ENCODE measurements around the gene CHN2.

CHN2 gene

DNA sequence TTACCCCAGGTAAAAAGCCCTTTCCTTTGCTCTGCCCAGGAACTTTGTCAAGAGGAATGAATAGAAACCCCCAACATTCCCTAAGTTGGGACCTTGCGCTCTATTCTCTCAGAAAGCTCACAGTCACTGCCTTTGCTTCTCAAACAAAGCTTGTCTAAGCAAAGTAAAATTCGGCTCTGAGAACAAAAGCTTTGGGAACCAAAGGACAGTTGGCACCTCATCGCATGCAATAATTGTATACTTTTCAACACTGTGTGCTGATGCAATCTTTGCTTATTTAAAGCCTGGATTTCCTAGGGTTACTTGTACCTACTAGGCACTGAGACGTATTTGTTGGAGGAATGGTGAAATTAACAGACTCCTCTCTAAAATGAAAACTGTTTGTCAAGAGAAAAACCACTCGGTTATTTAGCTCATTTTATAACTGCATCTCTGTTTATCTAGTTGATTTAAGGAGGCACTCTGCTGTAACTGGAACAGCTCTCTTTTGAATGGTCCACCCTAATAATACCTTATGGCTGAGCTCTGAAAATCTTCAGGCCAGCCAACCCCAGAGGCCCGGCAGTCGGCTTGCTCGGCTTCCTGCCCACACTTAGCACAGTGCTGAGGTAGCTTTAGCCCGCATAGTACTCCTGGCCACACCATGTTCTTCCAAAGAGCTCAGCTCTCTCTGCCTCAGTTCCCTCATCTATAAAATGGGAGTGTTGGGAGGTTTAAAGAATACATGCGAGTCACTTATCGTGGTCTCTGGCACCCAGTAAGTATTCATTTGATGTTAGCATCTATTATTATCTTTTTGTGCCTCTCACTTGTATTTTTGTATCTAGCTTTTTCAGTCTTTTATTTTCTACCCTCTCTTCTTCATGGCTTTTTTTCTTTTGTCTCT, 288.9 kb downstream of the CHN2 start:
- TF ChIP-seq POLR2A (IDR thresholded peaks at IDR 0.05; ENCODE audit: low read depth, low read length), result no peak
- FAIRE-seq (no peak), DNase-seq (ENCODE audit: insufficient read length, low spot score) (no peak)

DNA sequence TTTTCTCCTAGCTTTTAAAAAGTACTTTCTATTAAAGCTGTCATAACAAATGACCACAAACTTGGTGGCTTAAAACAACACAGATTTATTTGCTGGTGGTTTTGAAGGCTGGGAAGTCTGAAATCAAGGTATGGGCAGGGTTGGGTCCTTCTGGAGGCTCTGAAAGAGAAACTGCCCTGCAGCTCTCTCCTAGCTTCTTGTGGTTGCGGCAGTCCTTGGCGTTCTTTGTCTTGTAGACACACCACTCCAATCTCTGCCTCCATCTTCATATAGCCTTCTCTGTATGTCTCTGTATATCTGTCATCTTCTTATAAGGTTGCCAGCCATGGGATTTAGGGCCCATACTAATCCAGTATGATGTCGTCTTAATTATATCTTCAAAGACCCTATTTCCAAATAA, 289.7 kb downstream of the CHN2 start:
- FAIRE-seq (no peak), DNase-seq (ENCODE audit: insufficient read length, low spot score) (no peak)
- no peak for TF ChIP-seq POLR2A (IDR thresholded peaks at IDR 0.05; ENCODE audit: low read depth, low read length)

DNA sequence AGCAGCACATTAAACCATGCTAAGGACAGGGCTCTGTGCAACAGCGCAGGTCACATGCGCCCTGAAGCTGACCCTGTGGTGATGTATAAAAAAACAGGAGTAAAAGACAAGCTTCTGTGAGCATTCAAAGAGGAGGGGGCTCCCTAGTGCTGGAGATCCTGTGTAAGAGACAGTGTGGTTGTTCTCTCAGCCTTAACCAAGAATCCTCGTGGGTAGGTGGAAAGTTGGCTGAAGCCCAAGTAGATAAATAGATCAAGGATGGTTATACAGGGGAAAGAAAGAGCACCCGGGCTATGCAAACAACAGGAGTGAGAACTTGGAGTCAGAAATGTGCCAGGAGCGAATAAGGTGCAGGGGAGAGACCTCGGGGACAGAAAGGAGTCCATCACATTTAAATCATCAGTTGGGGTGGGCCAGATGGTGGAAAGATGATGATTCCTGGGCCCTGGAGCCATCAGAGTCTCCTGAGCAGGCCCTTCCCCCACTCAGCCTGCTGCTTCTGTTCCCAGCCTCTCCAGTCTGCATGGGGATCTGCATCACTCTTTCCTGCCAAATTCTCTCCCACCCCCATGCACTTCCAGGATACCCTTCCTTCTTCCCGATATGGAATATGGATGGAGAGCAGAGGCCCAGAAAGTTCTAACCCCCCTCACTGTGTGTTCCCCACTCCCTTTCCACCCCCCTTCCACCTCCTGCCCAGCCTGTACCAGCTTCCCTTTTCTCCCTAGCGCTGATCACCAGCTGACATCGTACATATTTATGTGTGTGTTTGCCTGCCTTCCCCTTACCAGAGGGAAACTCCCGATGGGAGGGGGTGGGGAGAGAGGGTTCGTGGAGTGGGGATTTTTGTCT, 291.0 kb downstream of the CHN2 start:
- FAIRE-seq, result no peak
- no peak for DNase-seq (ENCODE audit: insufficient read length, low spot score)
- no peak for TF ChIP-seq POLR2A (IDR thresholded peaks at IDR 0.05; ENCODE audit: low read depth, low read length)

- TF ChIP-seq POLR2A (IDR thresholded peaks at IDR 0.05; ENCODE audit: low read depth, low read length), result no peak
- no peak for FAIRE-seq
These were observed 291.7 kb downstream of the CHN2 start for GRCh38 chr7:29486191-29486700.

DNA sequence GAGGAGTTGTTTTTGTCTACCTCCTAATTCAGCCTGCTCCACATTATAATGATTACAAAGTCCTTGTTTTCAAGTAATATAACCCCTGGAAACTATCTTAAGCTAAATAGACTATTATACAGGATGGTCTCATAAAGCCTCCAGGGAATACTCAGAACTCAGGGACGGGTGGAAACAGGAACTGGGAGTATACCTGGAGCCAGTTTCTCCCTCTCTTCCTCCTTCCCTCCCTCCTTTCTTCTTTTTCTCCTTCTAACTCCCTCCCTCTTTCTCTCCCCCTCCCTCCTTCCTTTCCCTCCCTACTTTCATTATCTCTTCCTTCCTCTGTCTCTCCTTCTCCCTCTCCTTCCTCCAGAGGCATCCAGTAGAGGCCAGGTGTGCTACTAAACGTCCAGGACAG, 292.8 kb downstream of the CHN2 start:
- FAIRE-seq (no peak), DNase-seq (ENCODE audit: insufficient read length, low spot score) (no peak)
- TF ChIP-seq POLR2A (IDR thresholded peaks at IDR 0.05; ENCODE audit: low read depth, low read length), result no peak

More at GRCh38 chr7:29486191-29486700, 291.7 kb downstream of the CHN2 start:
- DNase-seq (ENCODE audit: insufficient read length, low spot score), result no peak

GRCh38 chr7:29488203-29488970, 293.8 kb downstream of the CHN2 start:
- FAIRE-seq (no peak), DNase-seq (ENCODE audit: insufficient read length, low spot score) (no peak)
- TF ChIP-seq POLR2A (IDR thresholded peaks at IDR 0.05; ENCODE audit: low read depth, low read length), result no peak

- DNase-seq (ENCODE audit: insufficient read length, low spot score), result no peak
- TF ChIP-seq POLR2A (IDR thresholded peaks at IDR 0.05; ENCODE audit: low read depth, low read length), result no peak
- no peak for FAIRE-seq
These were observed 294.4 kb downstream of the CHN2 start for GRCh38 chr7:29488977-29489376.

GRCh38 chr7:29490094-29490607, 295.6 kb downstream of the CHN2 start:
- FAIRE-seq (no peak), DNase-seq (ENCODE audit: insufficient read length, low spot score) (no peak)
- no peak for TF ChIP-seq POLR2A (IDR thresholded peaks at IDR 0.05; ENCODE audit: low read depth, low read length)

DNA sequence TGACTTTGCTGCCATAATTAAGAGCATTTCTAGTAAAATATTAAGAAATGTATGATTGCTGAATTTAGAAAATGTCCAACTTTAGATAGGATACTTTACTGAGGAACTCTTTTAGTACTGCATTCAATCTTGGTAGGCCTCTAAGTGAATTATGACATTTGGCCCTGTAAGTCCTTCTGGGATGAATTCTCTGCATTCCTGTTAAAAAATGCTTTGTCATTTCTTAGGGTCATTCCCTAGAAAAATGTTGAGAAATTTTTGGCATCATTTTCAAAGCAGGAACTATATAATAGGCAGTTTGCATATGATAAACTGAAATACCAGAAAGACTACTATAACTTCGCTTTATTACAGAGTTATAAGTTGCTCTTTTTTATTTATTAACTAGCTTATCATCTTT, 299.8 kb downstream of the CHN2 start:
- no peak for TF ChIP-seq POLR2A (IDR thresholded peaks at IDR 0.05; ENCODE audit: low read depth, low read length)
- DNase-seq (ENCODE audit: insufficient read length, low spot score) (no peak), FAIRE-seq (no peak)

DNA sequence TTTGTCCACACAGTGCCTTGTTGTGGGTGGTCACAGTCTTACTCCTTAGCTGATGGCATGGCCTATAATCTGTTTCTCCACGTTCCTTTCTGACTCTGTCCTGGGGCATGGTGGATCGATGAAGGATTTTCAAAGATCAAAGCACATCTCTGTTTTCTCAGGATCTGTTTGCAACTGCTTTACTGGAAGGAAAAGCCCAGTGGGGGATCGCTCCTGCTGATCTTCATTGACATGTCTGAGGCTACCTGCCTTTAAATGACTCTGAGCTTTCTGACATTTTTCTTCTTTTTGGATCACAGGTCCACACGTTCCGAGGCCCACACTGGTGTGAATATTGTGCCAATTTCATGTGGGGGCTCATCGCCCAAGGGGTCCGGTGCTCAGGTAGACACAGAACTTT, 301.1 kb downstream of the CHN2 start:
- FAIRE-seq, result no peak
- DNase-seq (ENCODE audit: insufficient read length, low spot score), result no peak
- TF ChIP-seq POLR2A (IDR thresholded peaks at IDR 0.05; ENCODE audit: low read depth, low read length), result no peak

- FAIRE-seq, result no peak
- no peak for DNase-seq (ENCODE audit: insufficient read length, low spot score)
- no peak for TF ChIP-seq POLR2A (IDR thresholded peaks at IDR 0.05; ENCODE audit: low read depth, low read length)
These were observed 301.9 kb downstream of the CHN2 start for GRCh38 chr7:29496355-29497020.

GRCh38 chr7:29499932-29500331, 305.4 kb downstream of the CHN2 start:
- TF ChIP-seq POLR2A (IDR thresholded peaks at IDR 0.05; ENCODE audit: low read depth, low read length), result no peak
- FAIRE-seq, result no peak
- no peak for DNase-seq (ENCODE audit: insufficient read length, low spot score)

DNA sequence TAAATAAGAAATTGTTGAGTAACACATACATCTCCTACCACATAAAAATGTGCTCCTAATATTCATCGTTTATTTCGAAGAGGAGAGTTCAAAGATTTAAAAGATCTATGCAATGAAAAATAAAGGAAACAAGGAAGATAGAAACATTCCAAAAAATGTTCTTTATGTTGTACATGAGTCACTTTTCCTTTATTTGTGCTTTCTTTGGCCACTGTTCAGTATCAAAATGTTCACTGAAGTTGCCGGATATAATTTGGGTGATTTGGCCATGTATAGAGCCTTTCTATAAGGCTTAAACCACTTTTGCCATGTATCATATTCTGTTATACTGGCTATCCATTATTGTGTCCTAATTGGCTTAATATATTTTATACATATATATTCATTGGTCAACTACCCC, 306.1 kb downstream of the CHN2 start:
- FAIRE-seq (no peak), DNase-seq (ENCODE audit: insufficient read length, low spot score) (no peak)
- no peak for TF ChIP-seq POLR2A (IDR thresholded peaks at IDR 0.05; ENCODE audit: low read depth, low read length)
